ENCODE data around the gene SCMH1.

SCMH1 gene

DNA sequence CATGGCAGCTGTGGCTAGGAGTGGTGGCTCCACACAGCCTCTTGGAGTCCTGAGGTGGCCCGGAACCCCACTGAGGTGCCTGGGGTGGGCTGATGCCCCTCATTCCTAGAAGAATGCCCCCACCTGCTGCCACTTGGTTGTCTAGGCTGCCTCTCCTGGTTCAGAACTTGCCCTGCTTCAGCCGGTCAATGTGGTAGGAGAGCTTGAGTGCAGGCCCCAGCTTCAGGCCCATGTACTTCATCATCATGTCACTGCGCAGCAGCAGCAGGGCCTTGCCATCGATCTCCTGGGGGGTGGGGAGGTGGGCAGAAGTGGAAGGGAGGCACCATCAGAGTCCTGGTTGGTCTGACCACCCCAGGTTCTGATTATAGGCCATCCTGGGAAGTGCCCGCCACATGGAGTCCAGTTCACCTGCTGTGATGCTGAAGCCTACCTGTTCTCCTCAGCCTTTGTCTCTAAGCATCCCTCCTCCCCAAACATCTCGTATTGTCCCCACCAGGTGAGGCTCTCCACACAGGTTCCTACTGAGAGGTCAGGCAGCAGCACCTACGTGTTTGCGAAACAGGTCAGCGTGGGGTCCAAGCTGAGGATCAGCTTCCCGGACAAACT, 214.0 kb downstream of the SCMH1 start:
- DNase-seq (ENCODE audit: insufficient read length) (no peak), FAIRE-seq (no peak)
- TF ChIP-seq TAF1 (IDR thresholded peaks at IDR 0.05; ENCODE audit: borderline replicate concordance, low read depth, low read length) = no peak
- no peak for TF ChIP-seq POLR2A (IDR thresholded peaks at IDR 0.05; ENCODE audit: low read depth, low read length)
- TF ChIP-seq POLR2AphosphoS5 (IDR thresholded peaks at IDR 0.05; ENCODE audit: low read depth, low read length) = no peak

DNA sequence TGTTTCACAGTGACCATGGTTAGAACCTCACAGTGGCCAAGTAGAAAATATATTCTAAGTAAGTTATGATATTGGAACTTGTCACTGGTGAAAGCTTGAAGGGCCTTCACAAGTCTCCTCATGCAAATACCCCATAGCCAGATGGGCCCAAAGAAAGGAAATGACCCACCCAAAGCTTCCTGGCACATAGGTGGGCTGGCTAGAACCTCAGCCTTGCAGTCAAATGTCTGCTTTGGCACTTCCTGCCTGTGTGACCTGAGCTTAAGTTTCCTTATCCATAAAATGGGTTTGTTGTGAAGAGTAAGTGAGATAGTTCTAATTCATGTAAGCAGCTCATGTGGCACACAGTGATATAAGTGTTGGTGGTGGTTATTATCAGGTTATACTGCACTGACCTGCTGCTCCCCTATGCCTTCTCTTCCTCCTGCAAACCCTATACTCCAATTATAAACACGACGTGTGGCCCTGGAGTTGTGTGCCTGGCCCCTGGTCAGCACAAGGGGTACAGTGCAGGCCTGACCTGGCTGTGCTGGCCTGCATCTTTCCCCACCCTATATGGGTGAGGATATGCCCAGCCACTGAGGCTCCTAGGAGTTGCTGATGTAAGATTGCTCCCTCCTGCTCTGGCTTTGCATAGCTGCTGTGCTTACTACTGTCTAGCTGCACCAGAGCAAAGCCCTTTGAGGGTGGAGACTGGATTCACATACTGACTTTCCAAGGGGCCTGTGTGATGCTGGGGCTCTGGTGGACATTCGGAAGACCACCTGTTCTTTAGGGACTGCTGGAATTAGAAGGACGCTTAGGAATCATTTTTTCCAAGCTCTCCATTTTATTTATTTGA, 215.9 kb downstream of the SCMH1 start:
- TF ChIP-seq POLR2A (IDR thresholded peaks at IDR 0.05; ENCODE audit: low read depth, low read length) (no peak), POLR2AphosphoS5 (IDR thresholded peaks at IDR 0.05; ENCODE audit: low read depth, low read length) (no peak), TAF1 (IDR thresholded peaks at IDR 0.05; ENCODE audit: borderline replicate concordance, low read depth, low read length) (no peak)
- DNase-seq (ENCODE audit: insufficient read length) (no peak), FAIRE-seq (no peak)

DNA sequence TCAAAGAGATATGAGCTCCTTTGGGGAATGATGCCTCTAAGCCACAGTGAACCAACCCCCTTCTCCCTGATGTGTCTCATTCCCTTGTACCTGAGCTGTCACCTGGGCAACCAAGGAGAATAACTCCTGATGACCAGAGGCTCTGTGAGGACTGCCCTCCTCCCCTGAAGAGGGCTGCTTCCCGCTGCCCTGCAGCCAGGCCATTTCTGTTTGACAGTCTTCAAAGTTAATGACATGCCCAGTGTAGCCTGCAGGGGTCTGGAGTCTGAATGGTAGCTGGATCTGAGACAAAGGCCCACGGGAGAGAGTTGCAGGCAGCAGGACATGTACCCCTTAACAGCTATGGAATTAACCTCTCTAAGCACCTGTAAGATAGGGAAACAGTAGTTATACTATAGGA, 217.2 kb downstream of the SCMH1 start:
- DNase-seq (ENCODE audit: insufficient read length) = no peak
- no peak for FAIRE-seq

DNA sequence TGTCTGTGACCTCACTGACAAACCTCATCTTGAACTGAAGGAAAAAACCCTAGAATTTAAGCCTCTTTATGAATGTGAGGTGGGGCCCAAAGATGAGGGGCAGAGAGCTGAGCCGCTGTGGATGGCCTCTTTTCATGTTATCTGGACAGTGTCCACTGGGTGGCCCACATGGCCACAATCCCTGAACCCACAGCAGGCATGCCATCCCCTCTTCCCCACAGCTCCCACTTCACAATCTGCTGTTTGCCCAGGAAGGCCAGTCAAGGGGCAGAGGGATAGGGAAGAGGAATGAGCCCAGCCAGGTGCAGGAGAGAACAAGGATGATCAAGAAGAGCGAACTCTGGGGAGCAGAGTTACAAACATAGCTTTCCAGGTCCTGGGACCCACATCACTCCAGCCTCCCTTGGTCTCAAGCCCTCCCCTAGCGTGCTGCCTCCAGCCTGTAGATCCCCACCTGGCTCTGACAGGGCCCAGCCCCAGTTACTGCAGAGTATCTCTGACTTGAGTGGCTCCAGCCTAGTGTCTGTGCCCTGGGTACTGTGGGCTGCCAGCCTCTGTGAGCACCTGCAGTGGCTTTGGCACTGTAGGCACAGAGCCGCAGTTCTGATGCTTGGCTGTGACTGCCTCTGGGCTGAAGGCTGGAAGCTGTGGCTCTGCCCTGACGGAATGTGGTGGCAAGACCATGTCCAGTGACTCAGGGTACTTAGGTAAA, 218.7 kb downstream of the SCMH1 start:
- DNase-seq (ENCODE audit: insufficient read length) (no peak), FAIRE-seq (no peak)
- TF ChIP-seq POLR2AphosphoS5 (IDR thresholded peaks at IDR 0.05; ENCODE audit: low read depth, low read length) (no peak; the same call in 1 of the 2 replicates), TAF1 (IDR thresholded peaks at IDR 0.05; ENCODE audit: borderline replicate concordance, low read depth, low read length) (no peak)

More for the DNA sequence above, 217.2 kb downstream of the SCMH1 start:
- no peak for TF ChIP-seq POLR2A (IDR thresholded peaks at IDR 0.05; ENCODE audit: low read depth, low read length)
- TF ChIP-seq TAF1 (IDR thresholded peaks at IDR 0.05; ENCODE audit: borderline replicate concordance, low read depth, low read length) = no peak
- no peak for TF ChIP-seq POLR2AphosphoS5 (IDR thresholded peaks at IDR 0.05; ENCODE audit: low read depth, low read length)

DNA sequence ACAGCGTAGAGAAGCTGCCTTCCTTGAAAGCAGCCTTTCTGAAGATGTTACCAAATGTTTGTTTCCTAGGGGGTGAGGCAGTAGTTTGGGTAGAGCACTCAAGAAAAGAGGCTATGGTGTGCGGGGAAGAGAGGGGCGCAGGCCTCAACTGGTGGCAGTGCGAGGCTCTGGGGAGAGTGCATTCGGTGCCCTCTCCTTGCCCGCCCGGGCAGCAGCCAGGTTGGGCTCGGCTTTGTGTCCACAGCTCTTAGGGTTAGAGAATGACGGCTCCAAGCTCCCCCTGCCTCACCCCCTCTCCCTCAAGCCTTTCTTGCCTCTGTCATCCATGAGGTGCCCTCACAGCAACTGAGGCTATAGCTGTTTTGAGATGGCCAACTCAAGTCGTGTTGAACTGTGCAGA, 219.7 kb downstream of the SCMH1 start:
- no peak for FAIRE-seq
- DNase-seq (ENCODE audit: insufficient read length) = no peak

DNA sequence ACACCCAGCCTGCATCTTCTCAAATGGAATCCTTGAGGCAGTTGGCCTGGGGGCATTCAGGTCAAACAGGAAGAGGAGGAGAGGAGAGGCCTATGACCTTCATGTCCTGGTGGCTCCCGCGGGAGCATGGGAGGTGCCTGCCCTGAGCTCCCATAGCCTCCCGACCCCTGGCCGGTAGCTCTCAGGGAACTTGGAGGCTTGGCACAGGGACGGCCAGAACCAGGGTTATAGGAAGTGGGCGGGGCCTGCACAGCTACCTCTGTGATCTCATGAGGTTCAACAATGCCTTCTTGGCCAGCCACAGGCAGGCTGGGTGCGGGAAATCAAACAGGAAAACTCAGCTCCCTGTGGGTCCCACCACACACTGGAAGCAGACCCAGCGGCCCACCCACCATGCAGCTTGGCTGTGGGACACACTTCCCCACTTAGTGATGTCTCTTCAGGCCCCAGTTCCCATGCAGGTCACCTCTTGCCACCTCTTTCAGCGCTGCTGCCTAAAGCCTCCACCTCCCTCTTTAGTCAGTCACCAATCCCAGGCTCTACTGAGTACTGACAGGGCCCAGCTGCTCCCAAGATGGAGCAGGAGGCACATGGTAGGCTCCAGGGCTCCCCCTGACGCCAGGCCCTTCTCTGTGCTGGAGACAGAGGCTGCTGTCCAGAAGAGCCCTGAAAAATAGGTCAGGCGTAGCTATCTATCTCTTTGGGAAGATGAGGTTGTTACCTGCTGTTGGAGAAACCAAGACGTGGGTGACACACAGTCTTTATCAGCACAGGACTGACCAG, 220.4 kb downstream of the SCMH1 start, which contains the start of gene SLFNL1:
Gene SLFNL1, minus strand, starts transcription at position 200 of the 783 bp plus-strand sequence. CDS start 1,065 bp downstream, outside the sequence.
- TF ChIP-seq POLR2A (IDR thresholded peaks at IDR 0.05; ENCODE audit: low read depth, low read length) = 0 out of 2 replicates have a peak, but pooled peaks have one; percentile 3
- TF ChIP-seq TAF1 (IDR thresholded peaks at IDR 0.05; ENCODE audit: borderline replicate concordance, low read depth, low read length) = no peak
- no peak for TF ChIP-seq POLR2AphosphoS5 (IDR thresholded peaks at IDR 0.05; ENCODE audit: low read depth, low read length)
- DNase-seq (ENCODE audit: insufficient read length) (no peak), FAIRE-seq (no peak)

More for the DNA sequence above, 219.7 kb downstream of the SCMH1 start:
- TF ChIP-seq TAF1 (IDR thresholded peaks at IDR 0.05; ENCODE audit: borderline replicate concordance, low read depth, low read length) (no peak), POLR2A (IDR thresholded peaks at IDR 0.05; ENCODE audit: low read depth, low read length) (peak; percentile 9; the same call in 1 of the 2 replicates)

DNA sequence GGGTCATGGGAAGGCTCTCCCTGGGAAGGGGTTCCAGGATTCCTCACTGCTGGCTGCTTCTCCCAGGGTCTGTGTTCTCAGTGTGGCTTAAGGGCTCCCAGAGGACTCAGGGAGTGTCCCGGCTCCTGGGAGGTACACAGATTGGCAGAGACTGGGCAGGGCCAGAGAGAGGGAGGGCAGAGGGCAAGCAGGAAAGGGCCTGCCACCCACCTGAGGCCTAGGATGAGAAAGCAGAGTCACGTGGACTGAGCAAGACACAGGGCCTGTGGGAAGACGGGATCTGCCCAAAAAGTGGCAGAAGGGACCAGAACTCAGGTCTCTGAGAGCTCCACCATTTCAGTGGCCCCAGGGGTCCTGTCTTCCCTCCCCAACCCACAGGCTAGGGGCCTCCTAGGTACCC, 221.5 kb downstream of the SCMH1 start:
- FAIRE-seq (no peak), DNase-seq (ENCODE audit: insufficient read length) (no peak)
- peak; percentile 54; the same call in 1 of the 2 replicates for TF ChIP-seq POLR2AphosphoS5 (IDR thresholded peaks at IDR 0.05; ENCODE audit: low read depth, low read length)
- no peak for TF ChIP-seq TAF1 (IDR thresholded peaks at IDR 0.05; ENCODE audit: borderline replicate concordance, low read depth, low read length)

DNA sequence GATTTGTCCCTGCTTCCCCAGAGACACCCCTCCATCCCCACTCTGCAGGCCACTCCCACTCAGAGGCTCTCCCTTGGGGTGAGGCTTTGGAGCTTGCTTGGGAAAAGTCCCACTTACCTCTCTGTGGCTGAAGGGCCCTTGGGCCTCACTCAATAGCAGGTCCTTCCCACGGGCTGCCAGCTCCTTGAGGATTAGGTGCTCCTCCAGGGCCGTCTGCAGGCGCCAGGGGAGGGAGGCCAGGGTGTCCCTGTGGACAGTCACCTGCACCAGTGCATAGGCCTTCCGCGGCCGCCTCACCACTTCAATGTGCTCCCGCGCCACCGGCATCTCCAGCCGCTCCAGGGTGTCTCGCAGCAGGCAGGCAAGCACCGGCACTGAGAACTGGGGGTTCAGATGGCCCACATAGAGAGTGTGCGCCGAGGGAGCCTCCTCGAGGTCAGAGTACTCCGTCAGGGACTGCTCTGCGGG, 222.0 kb downstream of the SCMH1 start:
- no peak for DNase-seq (ENCODE audit: insufficient read length)
- no peak for FAIRE-seq
- TF ChIP-seq POLR2A (IDR thresholded peaks at IDR 0.05; ENCODE audit: low read depth, low read length) (no peak; the same call in 1 of the 2 replicates), TAF1 (IDR thresholded peaks at IDR 0.05; ENCODE audit: borderline replicate concordance, low read depth, low read length) (no peak), POLR2AphosphoS5 (IDR thresholded peaks at IDR 0.05; ENCODE audit: low read depth, low read length) (no peak)

DNA sequence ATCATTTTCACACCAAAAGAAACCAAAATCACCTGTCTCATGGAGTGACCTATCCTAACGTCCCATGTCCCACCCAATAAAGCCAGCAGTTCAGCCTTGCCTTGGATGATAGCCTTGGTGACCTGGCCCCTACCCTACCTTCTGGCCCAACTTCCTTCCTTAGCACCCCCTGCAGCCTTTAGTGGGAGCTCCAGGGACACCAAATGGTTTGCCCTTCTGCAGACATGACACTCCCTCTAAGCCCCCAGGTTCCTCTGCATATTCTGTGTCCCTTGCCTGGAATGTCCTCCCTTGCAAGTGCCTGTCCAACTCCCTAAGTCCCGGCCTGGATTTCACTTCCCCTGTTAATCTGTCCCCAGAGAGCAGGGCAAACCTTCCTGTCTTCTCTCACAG, 222.8 kb downstream of the SCMH1 start:
- no peak; the same call in 1 of the 2 replicates for TF ChIP-seq POLR2A (IDR thresholded peaks at IDR 0.05; ENCODE audit: low read depth, low read length)
- TF ChIP-seq POLR2AphosphoS5 (IDR thresholded peaks at IDR 0.05; ENCODE audit: low read depth, low read length) = peak; percentile 30; the same call in 1 of the 2 replicates
- DNase-seq (ENCODE audit: insufficient read length) = no peak
- no peak for FAIRE-seq

DNA sequence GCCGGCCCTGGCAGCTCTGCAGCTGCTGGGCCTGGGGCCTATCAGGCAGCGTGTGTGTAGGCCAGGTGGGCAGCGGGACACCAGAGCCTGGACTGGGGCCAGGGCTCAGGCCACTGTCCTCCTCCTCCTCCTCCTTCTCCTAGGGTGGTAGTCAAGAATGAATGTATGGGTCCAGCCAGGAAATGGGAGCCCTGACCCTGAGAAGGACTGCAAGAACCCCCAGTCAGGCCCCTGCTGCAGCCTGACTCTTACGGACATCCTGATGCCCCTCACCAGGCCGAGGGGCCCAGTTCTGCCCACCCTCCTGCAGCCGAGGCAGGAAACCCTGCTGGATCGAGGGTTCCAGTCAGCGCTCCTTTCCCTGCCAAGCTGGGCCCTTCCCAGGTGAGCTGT, 224.1 kb downstream of the SCMH1 start:
- no peak for TF ChIP-seq TAF1 (IDR thresholded peaks at IDR 0.05; ENCODE audit: borderline replicate concordance, low read depth, low read length)
- TF ChIP-seq POLR2AphosphoS5 (IDR thresholded peaks at IDR 0.05; ENCODE audit: low read depth, low read length) = no peak
- TF ChIP-seq POLR2A (IDR thresholded peaks at IDR 0.05; ENCODE audit: low read depth, low read length) = no peak
- no peak for FAIRE-seq
- no peak for DNase-seq (ENCODE audit: insufficient read length)
